A673 (cell line): Measurements from ENCODE around the gene SHC1. TPM values are rescaled to one million over a fixed set of nuclear protein-coding genes. Genes with fewer than 3 reads are reported as not detected.

Source experiments
- BruUV-seq: library from RNA; stranded (reverse); fragments of 400-500 nt; replicated peaks from 2 replicates; lab custom pipeline; 2021; lab: Mats Ljungman, UMichigan
- CTCF ChIA-PET: fragments of 300-600 bp; sonication (Branson Sonifier 250); formaldehyde crosslinking; loops from one replicate; lab custom pipeline; 2022; ENCODE audit warnings: antibody characterized with exemption; lab: Charles Lee
- POLR2A ChIA-PET: fragments of 300-600 bp; sonication (Branson Sonifier 250); formaldehyde crosslinking; loops from one replicate; lab custom pipeline; 2022; ENCODE audit warnings: antibody characterized with exemption; ENCODE audit not compliant: low non-redundant PET; lab: Charles Lee
- DNase-seq: peaks from one replicate; pipeline ENCODE4 v3.0.0-alpha.2; 2015; ENCODE audit warnings: low spot score
- H3K27ac ChIP-seq: fragments of 200-600 bp; sonication (generic); 2 replicates; pipeline ENCODE4 v1.5.1; 2016; ENCODE audit warnings: mixed run types, low read depth, mild to moderate bottlenecking, mixed read lengths, antibody characterized with exemption, low read length; ENCODE audit not compliant: poor library complexity, severe bottlenecking
- H3K27me3 ChIP-seq: fragments of 200-600 bp; sonication (generic); replicated peaks from 2 replicates; pipeline ENCODE4 v1.6.1; 2017; ENCODE audit warnings: mixed run types, low read depth, mild to moderate bottlenecking, mixed read lengths, antibody characterized with exemption, low read length; ENCODE audit not compliant: insufficient read depth, poor library complexity
- H3K36me3 ChIP-seq: fragments of 200-600 bp; sonication (generic); 2 replicates; pipeline ENCODE4 v1.6.1; 2016; ENCODE audit warnings: mixed run types, mild to moderate bottlenecking, mixed read lengths, antibody characterized with exemption, low read length; ENCODE audit not compliant: insufficient read depth, poor library complexity, severe bottlenecking
- H3K4me1 ChIP-seq: fragments of 200-600 bp; sonication (generic); 2 replicates; pipeline ENCODE4 v1.6.1; 2017; ENCODE audit warnings: mixed run types, mild to moderate bottlenecking, mixed read lengths, antibody characterized with exemption, low read length; ENCODE audit not compliant: insufficient read depth, poor library complexity, severe bottlenecking
- H3K4me3 ChIP-seq: fragments of 200-600 bp; sonication (generic); 2 replicates; pipeline ENCODE4 v1.5.1; 2016; ENCODE audit warnings: low read depth, mixed run types, mild to moderate bottlenecking, mixed read lengths, low read length; ENCODE audit not compliant: poor library complexity, severe bottlenecking
- H3K9me3 ChIP-seq: fragments of 200-600 bp; sonication (generic); 2 replicates; pipeline ENCODE4 v1.6.1; 2016; ENCODE audit warnings: mixed run types, low read depth, mild to moderate bottlenecking, mixed read lengths, antibody characterized with exemption, low read length; ENCODE audit not compliant: poor library complexity, severe bottlenecking
- CTCF ChIP-seq: fragments of 300-800, 200-600 bp; sonication (generic); conservative IDR thresholded peaks from 2 replicates; pipeline ENCODE4 v1.5.1; 2017; ENCODE audit warnings: low read depth, mild to moderate bottlenecking, antibody characterized with exemption, low read length, moderate library complexity, mixed read lengths
- EZH2 ChIP-seq: fragments of 200-600 bp; sonication (generic); IDR thresholded peaks from 2 replicates; pipeline ENCODE4 v1.6.1; 2017; ENCODE audit warnings: borderline replicate concordance, low read depth, mild to moderate bottlenecking, mixed read lengths, antibody characterized with exemption, low read length; ENCODE audit not compliant: poor library complexity, severe bottlenecking
- intact Hi-C: fragments of 100-400 bp; cut with micrococcal nuclease; formaldehyde crosslinking; loops from one replicate; pipeline ENCODE4 v1.10.0; 2022; ENCODE audit not compliant: unreplicated experiment
- microRNA-seq: library from miRNA; unstranded; fragments of <30 nt; microRNA quantifications from one replicate; pipeline ENCODE4 v1.2.0, GENCODE V29; 2021
- total RNA-seq: library from RNA; stranded (reverse); gene quantifications from 2 replicates; pipeline ENCODE4 v1.2.3, GENCODE V29; 2021

Gene SHC1
- total RNA-seq, 1 experiment from 2014 or later, result 204 TPM

DNA sequence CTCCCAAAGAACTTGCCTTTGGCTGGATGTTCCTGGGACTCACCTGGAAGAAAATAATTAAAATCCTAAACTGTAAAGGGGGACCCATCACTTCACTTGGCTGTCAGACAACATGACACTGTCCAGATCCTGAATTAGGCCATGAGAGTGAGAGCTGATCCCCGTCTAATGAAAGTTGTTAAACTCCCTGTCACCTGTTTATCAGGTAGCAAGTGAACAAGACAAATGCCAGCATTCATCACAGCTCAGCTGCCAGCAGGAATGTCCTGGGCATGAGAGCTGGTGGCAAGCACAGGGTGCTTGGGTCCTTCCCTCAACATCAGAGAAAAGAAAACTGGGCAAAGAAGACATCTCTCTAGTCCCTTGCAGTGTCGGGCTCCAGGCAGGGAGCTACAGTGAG lies 57.8 kb downstream of the SHC1 start:
- CTCF ChIA-PET, result no interaction called here
- intact Hi-C loops, result no loop called here
- no TSS peak for BruUV-seq

More for the DNA sequence above, 57.8 kb downstream of the SHC1 start:
- no peak overlapping the region for H3K4me3 ChIP-seq
- POLR2A ChIA-PET, result no interaction called here
- H3K9me3 ChIP-seq, result no peaks in the 10 kb centered on the region
- H3K27me3 ChIP-seq, result no peaks in the 10 kb centered on the region
- no peak overlapping the region for H3K27ac ChIP-seq
- DNase-seq, result no peak
- H3K36me3 ChIP-seq, result no peaks in the 10 kb centered on the region
- TF ChIP-seq CTCF, result no peak
- TF ChIP-seq EZH2, result no peak
- H3K4me1 ChIP-seq, result no peaks in the 10 kb centered on the region

Small RNA genes lying within 50 kb of the gene (microRNA-seq; reads per million reads assigned to microRNA genes)
- gene MIR4258, result not detected

Other genes with a start within 250 kb of the SHC1 start
- gene KCNN3, start 100.5 kb downstream of the SHC1 start, total RNA-seq, result 0.73 and 1.5 TPM in 2 replicates
- 30.8 and 34.4 TPM in 2 replicates for gene PMVK, start 34.0 kb downstream of the SHC1 start, total RNA-seq
- 12.7 and 20.8 TPM in 2 replicates for gene PBXIP1, start 14.6 kb downstream of the SHC1 start, total RNA-seq
- 46.3 and 48.5 TPM in 2 replicates for gene PYGO2, start 9.0 kb downstream of the SHC1 start, total RNA-seq
- 291 and 295 TPM in 2 replicates for gene CKS1B, start 3.9 kb upstream of the SHC1 start, total RNA-seq
- gene FLAD1, start 12.6 kb upstream of the SHC1 start, total RNA-seq, result 82.4 and 84.2 TPM in 2 replicates
- gene LENEP, start 22.8 kb upstream of the SHC1 start, total RNA-seq, result 1.4 and 1.7 TPM in 2 replicates
- 19.2 and 21.8 TPM in 2 replicates for gene ZBTB7B, start 32.1 kb upstream of the SHC1 start, total RNA-seq
- 0.21 TPM in 1 of 2 replicates, not detected in the other for gene DCST2, start 63.0 kb upstream of the SHC1 start, total RNA-seq
- not detected in 2 replicates for gene DCST1, start 63.1 kb upstream of the SHC1 start, total RNA-seq
- 36.3 and 48.5 TPM in 2 replicates for gene ADAM15, start 80.6 kb upstream of the SHC1 start, total RNA-seq
- gene EFNA4, start 93.0 kb upstream of the SHC1 start, total RNA-seq, result 17.0 and 18.8 TPM in 2 replicates
- gene EFNA3, start 108.1 kb upstream of the SHC1 start, total RNA-seq, result 5.8 and 8.9 TPM in 2 replicates
- gene EFNA1, start 157.1 kb upstream of the SHC1 start, total RNA-seq, result 0.90 and 1.0 TPM in 2 replicates
- 30.3 and 33.8 TPM in 2 replicates for gene SLC50A1, start 165.1 kb upstream of the SHC1 start, total RNA-seq
- gene DPM3, start 169.8 kb upstream of the SHC1 start, total RNA-seq, result 34.0 and 37.4 TPM in 2 replicates
- gene KRTCAP2, start 202.6 kb upstream of the SHC1 start, total RNA-seq, result 162 and 179 TPM in 2 replicates
- gene TRIM46, start 203.1 kb upstream of the SHC1 start, total RNA-seq, result 5.1 and 6.2 TPM in 2 replicates
- gene THBS3, start 237.2 kb upstream of the SHC1 start, total RNA-seq, result 23.2 and 29.7 TPM in 2 replicates
- 65.2 and 75.9 TPM in 2 replicates for gene MTX1, start 237.9 kb upstream of the SHC1 start, total RNA-seq